Activated naive CD4-positive, alpha-beta T cell treated with anti-CD3 and anti-CD28 coated beads, Interleukin-2, amount 50 U/mL, for 72 hours (primary cell): ENCODE measurements around the gene ZBTB38. TPM values are rescaled to one million over a fixed set of nuclear protein-coding genes. Genes with fewer than 3 reads are reported as not detected.
A peak's percentile ranks its signal among the peaks of the same experiment; 100 is the strongest.

Experiments used
- ATAC-seq, 2 donors: fragments of 150-1000 bp; cut with Tn5 transposase; 2 replicates each; pipeline ENCODE4 v1.10.0; 2021; ENCODE audit warnings: mild to moderate bottlenecking in 2 of 2, moderate library complexity in 2 of 2
- DNase-seq, 2 donors: peaks; one replicate each; pipeline ENCODE4 v3.0.0; 2021 to 2022; ENCODE audit warnings: low spot score in 2 of 2
- H3K27ac Mint-ChIP-seq, 2 donors: one replicate each; pipeline ENCODE4 v1.8.0; 2022; ENCODE audit warnings: mild to moderate bottlenecking in 2 of 2, mixed read lengths in 2 of 2
- H3K36me3 Mint-ChIP-seq, 2 donors: one replicate each; pipeline ENCODE4 v1.8.0; 2022; ENCODE audit warnings: mixed read lengths in 2 of 2
- H3K9me3 Mint-ChIP-seq, 2 donors: one replicate each; pipeline ENCODE4 v1.8.0; 2022; ENCODE audit warnings: mixed read lengths in 2 of 2
- total RNA-seq, 2 donors: library from RNA; stranded (reverse); gene quantifications; one replicate each; pipeline ENCODE4 v1.2.3, GENCODE V29; 2022

Gene ZBTB38
- total RNA-seq, 2 donors from 2014 or later = 13.4 to 19.9 TPM

- Mint-ChIP-seq H3K9me3 (no peaks in the 10 kb centered on the region), H3K36me3 (peaks cover 0 to 4% of the 10 kb centered on the region in 2 donors), H3K27ac (no peak overlapping the region)
- no peak for DNase-seq
- no peak for ATAC-seq
Observed at GRCh38 chr3:141353652-141354495, 14.4 kb upstream of the ZBTB38 start.

- no peak overlapping the region for H3K27ac Mint-ChIP-seq
Observed at GRCh38 chr3:141354517-141354916, 13.8 kb upstream of the ZBTB38 start.

GRCh38 chr3:141355242-141355641 is 13.1 kb upstream of the ZBTB38 start:
- Mint-ChIP-seq H3K36me3 (no peaks in the 10 kb centered on the region), H3K9me3 (no peaks in the 10 kb centered on the region), H3K27ac (no peak overlapping the region)
- ATAC-seq (no peak), DNase-seq (no peak)

More at GRCh38 chr3:141354517-141354916, 13.8 kb upstream of the ZBTB38 start:
- Mint-ChIP-seq H3K36me3 (peaks cover 0 to 1% of the 10 kb centered on the region in 2 donors), H3K9me3 (no peaks in the 10 kb centered on the region)
- DNase-seq (no peak), ATAC-seq (no peak)

- Mint-ChIP-seq H3K9me3 (no peaks in the 10 kb centered on the region), H3K36me3 (no peaks in the 10 kb centered on the region), H3K27ac (no peak overlapping the region)
- ATAC-seq (no peak), DNase-seq (no peak)
Observed at GRCh38 chr3:141356046-141356445, 12.3 kb upstream of the ZBTB38 start.

GRCh38 chr3:141360888-141361598 is 7.3 kb upstream of the ZBTB38 start:
- Mint-ChIP-seq H3K36me3 (no peaks in the 10 kb centered on the region), H3K9me3 (no peaks in the 10 kb centered on the region), H3K27ac (peak overlapping the region in 1 of 2 donors; percentile 53)
- ATAC-seq (peak; percentile 60 to 75), DNase-seq (no peak)

GRCh38 chr3:141362736-141363135 is 5.6 kb upstream of the ZBTB38 start:
- DNase-seq = no peak
- Mint-ChIP-seq H3K27ac (no peak overlapping the region), H3K9me3 (no peaks in the 10 kb centered on the region), H3K36me3 (no peaks in the 10 kb centered on the region)
- no peak for ATAC-seq

- DNase-seq (no peak), ATAC-seq (no peak)
- H3K27ac Mint-ChIP-seq = no peak overlapping the region
- no peaks in the 10 kb centered on the region for H3K9me3 Mint-ChIP-seq
- H3K36me3 Mint-ChIP-seq = no peaks in the 10 kb centered on the region
Observed at GRCh38 chr3:141365201-141365600, 3.1 kb upstream of the ZBTB38 start.

GRCh38 chr3:141366285-141367037 is 1.8 kb upstream of the ZBTB38 start:
- ATAC-seq (no peak), DNase-seq (no peak)
- Mint-ChIP-seq H3K36me3 (no peaks in the 10 kb centered on the region), H3K9me3 (no peaks in the 10 kb centered on the region), H3K27ac (no peak overlapping the region)

- no peak for ATAC-seq
- DNase-seq = no peak
- no peak overlapping the region for H3K27ac Mint-ChIP-seq
Observed at GRCh38 chr3:141367038-141367730, 1.1 kb upstream of the ZBTB38 start.

GRCh38 chr3:141368925-141369794 is 856 bp downstream of the ZBTB38 start:
- Mint-ChIP-seq H3K36me3 (no peaks in the 10 kb centered on the region), H3K9me3 (no peaks in the 10 kb centered on the region), H3K27ac (no peak overlapping the region)
- ATAC-seq = no peak
- no peak for DNase-seq

More at GRCh38 chr3:141367038-141367730, 1.1 kb upstream of the ZBTB38 start:
- no peaks in the 10 kb centered on the region for H3K36me3 Mint-ChIP-seq
- no peaks in the 10 kb centered on the region for H3K9me3 Mint-ChIP-seq

GRCh38 chr3:141370065-141370533 is 1.8 kb downstream of the ZBTB38 start:
- Mint-ChIP-seq H3K36me3 (no peaks in the 10 kb centered on the region), H3K9me3 (no peaks in the 10 kb centered on the region), H3K27ac (peak overlapping the region; percentile 66 to 89)
- ATAC-seq (peak; percentile 96 to 99), DNase-seq (peak in 1 of 2 donors; percentile 61)

GRCh38 chr3:141371882-141372281 is 3.6 kb downstream of the ZBTB38 start:
- H3K9me3 Mint-ChIP-seq = peaks cover 0 to 9% of the 10 kb centered on the region in 2 donors
- ATAC-seq (peak; percentile 9 to 11), DNase-seq (no peak)
- H3K36me3 Mint-ChIP-seq = peaks cover 0 to 3% of the 10 kb centered on the region in 2 donors
- peak overlapping the region in 1 of 2 donors; percentile 44 for H3K27ac Mint-ChIP-seq

GRCh38 chr3:141372656-141373055 is 4.4 kb downstream of the ZBTB38 start:
- H3K36me3 Mint-ChIP-seq = peaks cover 0 to 6% of the 10 kb centered on the region in 2 donors
- peaks cover 0 to 11% of the 10 kb centered on the region in 2 donors for H3K9me3 Mint-ChIP-seq
- ATAC-seq (no peak), DNase-seq (no peak)
- H3K27ac Mint-ChIP-seq = no peak overlapping the region

GRCh38 chr3:141373232-141373631 is 4.9 kb downstream of the ZBTB38 start:
- DNase-seq (no peak), ATAC-seq (peak in 1 of 2 donors; percentile 45)
- Mint-ChIP-seq H3K27ac (no peak overlapping the region), H3K36me3 (peaks cover 0 to 6% of the 10 kb centered on the region in 2 donors), H3K9me3 (peaks cover 0 to 11% of the 10 kb centered on the region in 2 donors)

GRCh38 chr3:141373768-141374526 is 5.6 kb downstream of the ZBTB38 start:
- Mint-ChIP-seq H3K36me3 (peaks cover 2 to 6% of the 10 kb centered on the region in 2 donors), H3K9me3 (peaks cover 0 to 15% of the 10 kb centered on the region in 2 donors), H3K27ac (no peak overlapping the region)
- ATAC-seq (no peak), DNase-seq (no peak)
